Endothelial cell of umbilical vein (primary cell): Measurements from ENCODE around the gene SORCS1. TPM values are rescaled to one million over a fixed set of nuclear protein-coding genes. Genes with fewer than 3 reads are reported as not detected.

Source experiments
- BruUV-seq: library from RNA; stranded (reverse); fragments of 400-500 nt; replicated peaks from 2 replicates; lab custom pipeline; 2021; lab: Mats Ljungman, UMichigan
- CTCF ChIA-PET: fragments of 300-600, 350-600 bp; sonication (Branson Sonifier 250); formaldehyde crosslinking; loops from one replicate; lab custom pipeline; 2021; ENCODE audit warnings: antibody characterized with exemption, inconsistent platforms; lab: Charles Lee
- POLR2A ChIA-PET: fragments of 300-600, 350-600 bp; sonication (Branson Sonifier 250); formaldehyde crosslinking; loops from one replicate; lab custom pipeline; 2021; ENCODE audit warnings: antibody characterized with exemption, inconsistent platforms; lab: Charles Lee
- DNase-seq: peaks from one replicate; pipeline ENCODE4 v3.0.0-alpha.2; 2011; ENCODE audit warnings: low read depth, low spot score
- FAIRE-seq: peaks from 2 replicates; lab custom pipeline; 2011; peaks lifted over from hg19 to GRCh38; lab: Jason Lieb, UNC
- H2AFZ ChIP-seq: 2 replicates; pipeline ENCODE4 v1.6.0; 2012; ENCODE audit warnings: low read depth, low read length, control low read depth, inconsistent platforms
- H3K27ac ChIP-seq: 2 replicates; pipeline ENCODE4 v1.5.1; 2011; ENCODE audit warnings: low read depth, mild to moderate bottlenecking, control low read depth, low read length, moderate library complexity; ENCODE audit not compliant: insufficient read depth
- H3K27me3 ChIP-seq, 2 experiments: 2 replicates each; pipeline versions ENCODE4 v1.6.0 to v1.6.1; 2011; ENCODE audit warnings: low read length in 2 of 2, mixed read lengths in 1 of 2; ENCODE audit not compliant: control insufficient read depth in 2 of 2, insufficient read depth in 2 of 2
- H3K36me3 ChIP-seq, 2 experiments: 2 replicates in 1 of 2; 3 replicates in 1 of 2; pipeline ENCODE4 v1.5.1; 2011; ENCODE audit warnings: low read length in 2 of 2, mild to moderate bottlenecking in 1 of 2, moderate library complexity in 1 of 2; ENCODE audit not compliant: control insufficient read depth in 2 of 2, insufficient read depth in 2 of 2; ENCODE audit errors: extremely low read depth in 1 of 2
- H3K4me1 ChIP-seq: 3 replicates; pipeline ENCODE4 v1.5.1; 2011; ENCODE audit warnings: mild to moderate bottlenecking, low read length; ENCODE audit not compliant: control insufficient read depth, insufficient read depth; ENCODE audit errors: extremely low read depth
- H3K4me2 ChIP-seq: 2 replicates; pipeline ENCODE4 v1.6.1; 2011; ENCODE audit warnings: low read length, control low read depth, mixed read lengths; ENCODE audit not compliant: insufficient read depth
- H3K4me3 ChIP-seq, 3 experiments: fragments of 200-600 bp in 1 of 3; sonication (generic), shearing (Covaris generic) in 1 of 3; replicated peaks in 1 of 3; 2 replicates each; pipeline ENCODE4 v1.5.1; 2011 to 2016; ENCODE audit warnings: control low read depth in 3 of 3, low read length in 3 of 3, mild to moderate bottlenecking in 2 of 3, inconsistent platforms in 1 of 3, low read depth in 1 of 3, moderate library complexity in 1 of 3; ENCODE audit not compliant: insufficient read depth in 1 of 3
- H3K79me2 ChIP-seq: 2 replicates; pipeline ENCODE4 v1.6.0; 2012; ENCODE audit warnings: low read length, inconsistent platforms; ENCODE audit not compliant: control insufficient read depth, insufficient read depth
- H3K9ac ChIP-seq: replicated peaks from 2 replicates; pipeline ENCODE3; 2011; ENCODE audit warnings: low read length, control low read depth; ENCODE audit not compliant: insufficient read depth; ENCODE audit errors: extremely low read depth
- H3K9me1 ChIP-seq: replicated peaks from 3 replicates; pipeline ENCODE4 v1.6.0; 2011; ENCODE audit warnings: mild to moderate bottlenecking, low read length; ENCODE audit not compliant: control insufficient read depth, insufficient read depth; ENCODE audit errors: extremely low read depth
- H3K9me3 ChIP-seq: replicated peaks from 2 replicates; pipeline ENCODE4 v1.5.1; 2012; ENCODE audit warnings: low read length, inconsistent platforms; ENCODE audit not compliant: control insufficient read depth, insufficient read depth
- H4K20me1 ChIP-seq: replicated peaks from 2 replicates; pipeline ENCODE3; 2011; ENCODE audit warnings: mild to moderate bottlenecking, low read length; ENCODE audit not compliant: control insufficient read depth, insufficient read depth; ENCODE audit errors: extremely low read depth
- EZH2 ChIP-seq: IDR thresholded peaks from 2 replicates; pipeline ENCODE4 v1.6.1; 2012; ENCODE audit warnings: borderline replicate concordance, low read depth, mild to moderate bottlenecking, moderate library complexity, low read length, inconsistent platforms; ENCODE audit not compliant: severe bottlenecking
- FOS ChIP-seq: IDR thresholded peaks from 2 replicates; pipeline ENCODE4 v1.6.1; 2011; ENCODE audit warnings: mild to moderate bottlenecking, low read length, moderate library complexity, borderline replicate concordance; ENCODE audit not compliant: insufficient read depth
- GATA2 ChIP-seq: IDR thresholded peaks from 2 replicates; pipeline ENCODE4 v1.7.0; 2011; ENCODE audit warnings: low read depth, mild to moderate bottlenecking, moderate library complexity, mixed read lengths, low read length; ENCODE audit not compliant: insufficient read length, insufficient read depth
- JUN ChIP-seq: IDR thresholded peaks from 2 replicates; pipeline ENCODE4 v1.6.1; 2011; ENCODE audit warnings: borderline replicate concordance, low read depth; ENCODE audit not compliant: insufficient read length, insufficient read depth
- MYC ChIP-seq: IDR thresholded peaks from one replicate; pipeline ENCODE4 v1.6.1; 2011; ENCODE audit warnings: mild to moderate bottlenecking, low read depth, low read length
- POLR2A ChIP-seq: IDR thresholded peaks from 2 replicates; pipeline ENCODE4 v1.6.1; 2012; ENCODE audit warnings: low read depth, mild to moderate bottlenecking, control low read depth, low read length
- POLR2AphosphoS5 ChIP-seq: IDR thresholded peaks from 2 replicates; pipeline ENCODE4 v1.6.1; 2012; ENCODE audit warnings: low read depth, mild to moderate bottlenecking, control low read depth, low read length, moderate library complexity; ENCODE audit not compliant: insufficient read depth
- dilution Hi-C: fragments of 300-500 bp; cut with MboI; formaldehyde crosslinking; loops from one replicate; pipeline ENCODE4 v1.15.0; 2019; ENCODE audit warnings: low sequenced_read_pairs; ENCODE audit not compliant: extremely low pct_ligation_motif_present
- intact Hi-C: fragments of 100-400 bp; cut with micrococcal nuclease; formaldehyde crosslinking; loops from one replicate; pipeline ENCODE4 v1.10.0; 2022
- polyA plus RNA-seq, 4 experiments: library from polyadenylated mRNA; depleted of rRNA in 3 of 4; stranded (reverse) in 3 of 4; unstranded in 1 of 4; fragments of >200 nt; gene quantifications; 2 replicates each; pipeline versions ENCODE4 v1.2.1 to v1.2.3, GENCODE V29; 2011 to 2012; ENCODE audit warnings: missing spikeins in 1 of 4
- total RNA-seq: library from RNA; stranded (reverse); gene quantifications from 2 replicates; pipeline ENCODE4 v1.2.3, GENCODE V29; 2021
- TF ChIP-seq, protein P1 (sequence below), 2 donors: IDR thresholded peaks; 1 replicate in 1 of 2; 2 replicates in 1 of 2; pipeline ENCODE4 v1.5.1; 2011; ENCODE audit warnings: low read length in 2 of 2, mild to moderate bottlenecking in 2 of 2, moderate library complexity in 2 of 2, control low read depth in 1 of 2, inconsistent platforms in 1 of 2, low read depth in 1 of 2; ENCODE audit not compliant: insufficient read depth in 1 of 2; ENCODE audit errors: extremely low read depth in 1 of 2
- TF ChIP-seq, protein P2 (sequence below): IDR thresholded peaks from 2 replicates; pipeline ENCODE4 v1.6.1; 2011; ENCODE audit not compliant: insufficient read depth, insufficient read length

The SORCS1 gene
- total and polyA plus RNA-seq, 2 donors (not counting 3 experiments of a cell fraction or from before 2014, with no cell fraction given): not detected

DNA sequence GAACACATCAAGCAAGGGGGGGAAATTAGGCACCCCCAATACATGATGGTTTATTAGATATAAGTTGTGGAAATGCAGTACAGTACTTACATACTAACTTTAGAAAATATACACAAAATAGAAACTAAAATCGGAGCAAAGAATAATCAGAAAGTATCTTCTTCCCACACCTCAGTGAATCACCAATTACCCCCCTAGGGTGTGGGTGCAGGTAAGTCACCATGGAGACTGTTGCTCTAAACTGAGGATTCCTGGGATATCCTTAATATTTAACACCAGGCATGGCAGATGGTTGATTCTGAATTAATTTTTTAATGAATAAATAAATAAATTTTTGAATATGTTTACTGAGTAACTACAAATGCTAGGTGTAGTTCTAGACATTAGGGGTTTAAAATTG is 424.4 kb downstream of the SORCS1 start:
- no TSS peak for BruUV-seq
- TF ChIP-seq POLR2A (no peak), JUN (no peak), POLR2AphosphoS5 (no peak)
- TF ChIP-seq, protein P1, sequence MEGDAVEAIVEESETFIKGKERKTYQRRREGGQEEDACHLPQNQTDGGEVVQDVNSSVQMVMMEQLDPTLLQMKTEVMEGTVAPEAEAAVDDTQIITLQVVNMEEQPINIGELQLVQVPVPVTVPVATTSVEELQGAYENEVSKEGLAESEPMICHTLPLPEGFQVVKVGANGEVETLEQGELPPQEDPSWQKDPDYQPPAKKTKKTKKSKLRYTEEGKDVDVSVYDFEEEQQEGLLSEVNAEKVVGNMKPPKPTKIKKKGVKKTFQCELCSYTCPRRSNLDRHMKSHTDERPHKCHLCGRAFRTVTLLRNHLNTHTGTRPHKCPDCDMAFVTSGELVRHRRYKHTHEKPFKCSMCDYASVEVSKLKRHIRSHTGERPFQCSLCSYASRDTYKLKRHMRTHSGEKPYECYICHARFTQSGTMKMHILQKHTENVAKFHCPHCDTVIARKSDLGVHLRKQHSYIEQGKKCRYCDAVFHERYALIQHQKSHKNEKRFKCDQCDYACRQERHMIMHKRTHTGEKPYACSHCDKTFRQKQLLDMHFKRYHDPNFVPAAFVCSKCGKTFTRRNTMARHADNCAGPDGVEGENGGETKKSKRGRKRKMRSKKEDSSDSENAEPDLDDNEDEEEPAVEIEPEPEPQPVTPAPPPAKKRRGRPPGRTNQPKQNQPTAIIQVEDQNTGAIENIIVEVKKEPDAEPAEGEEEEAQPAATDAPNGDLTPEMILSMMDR (IDR thresholded peaks at IDR 0.05; ENCODE audit: extremely low read depth in 1 of 2, insufficient read depth in 1 of 2, low read depth in 1 of 2, low read length in 2 of 2): no peak
- Histone ChIP-seq H3K36me3 (no peaks in the 10 kb centered on the region), H3K9me3 (no peaks in the 10 kb centered on the region), H3K27ac (no peak overlapping the region), H4K20me1 (no peaks in the 10 kb centered on the region), H2AFZ (no peak overlapping the region), H3K9me1 (no peaks in the 10 kb centered on the region), H3K79me2 (no peaks in the 10 kb centered on the region), H3K4me2 (no peak overlapping the region), H3K4me1 (no peaks in the 10 kb centered on the region), H3K27me3 (no peaks in the 10 kb centered on the region), H3K4me3 (no peak overlapping the region), H3K9ac (no peak overlapping the region)
- intact Hi-C loops (no loop called here), dilution Hi-C loops (no loop called here)
- FAIRE-seq: no peak
- POLR2A ChIA-PET: no interaction called here
- DNase-seq: no peak
- CTCF ChIA-PET: no interaction called here

DNA sequence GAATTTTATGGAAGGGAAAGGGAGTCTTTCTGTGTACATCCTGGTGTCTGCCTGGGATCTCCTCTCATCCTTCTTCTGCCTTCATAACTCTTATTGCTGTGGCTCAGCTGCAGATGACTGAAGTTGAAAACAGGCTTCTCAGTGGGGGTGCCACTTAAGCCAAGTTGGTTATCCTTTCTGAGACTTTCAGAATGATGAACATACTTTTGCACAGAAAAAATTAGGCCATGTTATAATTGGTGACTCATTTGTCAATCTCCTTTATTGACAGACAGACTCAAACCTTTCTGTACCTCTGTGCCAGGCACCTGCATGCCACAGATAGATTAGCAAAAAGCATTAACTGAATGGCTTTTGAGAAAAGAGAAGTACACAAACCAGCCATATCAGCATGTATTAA is 430.3 kb downstream of the SORCS1 start:
- Histone ChIP-seq H3K9me3 (no peaks in the 10 kb centered on the region), H3K27me3 (no peaks in the 10 kb centered on the region), H3K9me1 (no peaks in the 10 kb centered on the region), H4K20me1 (no peaks in the 10 kb centered on the region), H3K4me2 (no peak overlapping the region), H3K9ac (no peak overlapping the region), H3K4me3 (no peak overlapping the region), H3K4me1 (no peaks in the 10 kb centered on the region), H3K36me3 (no peaks in the 10 kb centered on the region), H3K27ac (no peak overlapping the region), H2AFZ (no peak overlapping the region), H3K79me2 (no peaks in the 10 kb centered on the region)
- no peak for FAIRE-seq
- DNase-seq: no peak
- TF ChIP-seq POLR2AphosphoS5 (no peak), POLR2A (no peak), FOS (no peak), MYC (no peak), JUN (no peak), GATA2 (no peak), EZH2 (no peak)
- TF ChIP-seq, protein P2, sequence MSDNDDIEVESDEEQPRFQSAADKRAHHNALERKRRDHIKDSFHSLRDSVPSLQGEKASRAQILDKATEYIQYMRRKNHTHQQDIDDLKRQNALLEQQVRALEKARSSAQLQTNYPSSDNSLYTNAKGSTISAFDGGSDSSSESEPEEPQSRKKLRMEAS: no peak
- TF ChIP-seq, protein P1 (IDR thresholded peaks at IDR 0.05; ENCODE audit: extremely low read depth in 1 of 2, insufficient read depth in 1 of 2, low read depth in 1 of 2, low read length in 2 of 2): no peak
- BruUV-seq: no TSS peak
- intact Hi-C loops: no loop called here
- CTCF ChIA-PET: no interaction called here
- dilution Hi-C loops: no loop called here
- POLR2A ChIA-PET: no interaction called here
